ENCODE results near the gene ANKRD44.

ANKRD44 gene

DNA sequence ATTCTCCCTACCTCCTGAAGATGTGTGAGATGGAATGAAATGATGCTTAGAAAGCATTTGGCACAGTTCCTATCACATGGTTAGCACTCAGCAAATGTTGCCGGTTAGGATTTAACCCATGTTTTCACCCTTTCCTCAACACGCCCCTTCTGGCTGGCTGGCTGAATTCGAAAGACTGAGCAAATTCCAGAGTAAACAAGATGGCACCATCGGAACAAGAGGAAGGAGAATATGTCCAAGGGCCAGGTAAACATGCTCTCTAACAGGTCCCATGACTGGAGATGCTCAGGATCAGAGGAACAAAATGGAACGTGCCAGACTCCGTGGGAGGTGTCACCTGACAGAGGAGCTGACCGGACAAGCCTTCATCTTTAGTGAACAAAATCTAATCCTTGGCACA is 145.6 kb downstream of the ANKRD44 start:
- DNase-seq (ENCODE audit: extremely low read depth, low read depth), result no peak
- TF ChIP-seq, protein P1, sequence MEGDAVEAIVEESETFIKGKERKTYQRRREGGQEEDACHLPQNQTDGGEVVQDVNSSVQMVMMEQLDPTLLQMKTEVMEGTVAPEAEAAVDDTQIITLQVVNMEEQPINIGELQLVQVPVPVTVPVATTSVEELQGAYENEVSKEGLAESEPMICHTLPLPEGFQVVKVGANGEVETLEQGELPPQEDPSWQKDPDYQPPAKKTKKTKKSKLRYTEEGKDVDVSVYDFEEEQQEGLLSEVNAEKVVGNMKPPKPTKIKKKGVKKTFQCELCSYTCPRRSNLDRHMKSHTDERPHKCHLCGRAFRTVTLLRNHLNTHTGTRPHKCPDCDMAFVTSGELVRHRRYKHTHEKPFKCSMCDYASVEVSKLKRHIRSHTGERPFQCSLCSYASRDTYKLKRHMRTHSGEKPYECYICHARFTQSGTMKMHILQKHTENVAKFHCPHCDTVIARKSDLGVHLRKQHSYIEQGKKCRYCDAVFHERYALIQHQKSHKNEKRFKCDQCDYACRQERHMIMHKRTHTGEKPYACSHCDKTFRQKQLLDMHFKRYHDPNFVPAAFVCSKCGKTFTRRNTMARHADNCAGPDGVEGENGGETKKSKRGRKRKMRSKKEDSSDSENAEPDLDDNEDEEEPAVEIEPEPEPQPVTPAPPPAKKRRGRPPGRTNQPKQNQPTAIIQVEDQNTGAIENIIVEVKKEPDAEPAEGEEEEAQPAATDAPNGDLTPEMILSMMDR (IDR thresholded peaks at IDR 0.05; ENCODE audit: low read depth, low read length, missing control alignments), result no peak
- no peak overlapping the region for H3K4me3 ChIP-seq (replicated peaks; ENCODE audit: low read depth, low read length)

DNA sequence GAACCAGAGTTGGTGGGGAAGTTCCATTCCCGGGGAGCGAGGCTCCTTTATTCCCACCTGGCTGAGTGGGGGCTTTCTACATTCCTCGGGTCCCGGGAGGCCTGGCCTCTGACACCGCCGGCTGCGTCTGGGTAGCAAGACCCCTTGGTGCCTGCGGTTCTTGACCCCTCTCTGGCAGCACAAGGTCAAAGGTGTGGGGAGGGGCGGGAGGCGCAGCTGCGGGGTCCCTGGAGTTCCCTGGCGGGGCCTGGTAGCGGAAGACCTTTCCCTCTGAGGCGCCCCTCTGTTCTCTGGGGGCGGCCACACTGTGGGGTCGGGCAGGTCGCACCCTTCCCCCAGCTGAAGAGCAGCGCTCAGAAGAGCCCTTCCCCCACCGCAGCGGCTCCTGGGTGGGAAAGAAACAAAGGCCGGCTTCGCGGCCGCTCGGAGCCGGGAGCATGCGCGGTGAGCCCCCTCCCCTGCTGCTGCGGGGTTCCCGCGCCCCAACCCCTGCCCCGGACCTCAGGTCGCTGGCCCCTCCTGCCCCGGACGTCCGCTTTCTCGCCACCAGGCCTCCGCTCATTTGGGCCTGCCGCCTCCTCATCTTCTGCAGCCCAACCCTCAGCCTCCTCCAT is 146.3 kb downstream of the ANKRD44 start:
- TF ChIP-seq, protein P1 (IDR thresholded peaks at IDR 0.05; ENCODE audit: low read depth, low read length, missing control alignments), result no peak
- no peak overlapping the region for H3K4me3 ChIP-seq (replicated peaks; ENCODE audit: low read depth, low read length)
- DNase-seq (ENCODE audit: extremely low read depth, low read depth), result no peak

DNA sequence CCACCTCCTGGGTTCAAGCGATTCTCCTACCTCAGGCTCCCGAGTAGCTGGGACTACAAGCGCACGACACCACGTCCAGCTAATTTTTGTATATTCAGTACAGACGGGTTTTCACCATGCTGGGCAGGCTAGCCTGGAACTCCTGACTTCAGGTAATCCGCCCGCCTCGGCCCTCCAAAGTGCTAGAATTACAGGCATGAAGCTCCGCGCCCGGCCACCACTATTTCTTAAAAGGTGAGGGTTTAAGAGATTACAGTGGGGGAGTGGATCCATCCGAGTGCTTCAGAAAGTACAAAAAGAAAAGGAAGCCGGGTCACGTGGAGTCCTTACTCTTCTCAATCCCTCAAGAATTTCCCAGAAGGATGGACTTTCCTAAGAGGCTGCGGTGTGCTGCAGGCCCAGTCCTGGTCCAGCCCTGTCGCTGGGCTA is 146.9 kb downstream of the ANKRD44 start:
- no peak overlapping the region for H3K4me3 ChIP-seq (replicated peaks; ENCODE audit: low read depth, low read length)
- DNase-seq (ENCODE audit: extremely low read depth, low read depth), result no peak
- TF ChIP-seq, protein P1 (IDR thresholded peaks at IDR 0.05; ENCODE audit: low read depth, low read length, missing control alignments), result no peak

DNA sequence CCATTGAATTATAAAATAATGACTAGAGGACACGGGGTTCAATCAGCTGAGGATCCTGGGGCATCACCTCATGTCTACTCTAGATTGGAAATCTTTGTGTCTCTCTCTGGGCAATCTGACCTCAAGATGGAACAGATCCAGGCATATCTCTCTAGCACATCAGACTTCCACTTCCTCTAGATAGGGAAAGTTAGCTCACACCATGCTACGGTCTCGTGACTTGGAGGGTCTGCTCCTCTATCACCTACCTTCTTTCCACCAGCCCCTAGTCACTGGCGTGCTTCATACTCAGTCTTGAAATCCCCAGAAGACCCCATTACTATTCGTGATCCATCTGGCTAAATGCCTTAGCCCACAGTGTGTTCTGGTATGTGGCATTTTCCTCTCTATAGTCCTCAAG is 148.8 kb downstream of the ANKRD44 start:
- TF ChIP-seq, protein P1 (IDR thresholded peaks at IDR 0.05; ENCODE audit: low read depth, low read length, missing control alignments), result no peak
- no peak overlapping the region for H3K4me3 ChIP-seq (replicated peaks; ENCODE audit: low read depth, low read length)
- no peak for DNase-seq (ENCODE audit: extremely low read depth, low read depth)

DNA sequence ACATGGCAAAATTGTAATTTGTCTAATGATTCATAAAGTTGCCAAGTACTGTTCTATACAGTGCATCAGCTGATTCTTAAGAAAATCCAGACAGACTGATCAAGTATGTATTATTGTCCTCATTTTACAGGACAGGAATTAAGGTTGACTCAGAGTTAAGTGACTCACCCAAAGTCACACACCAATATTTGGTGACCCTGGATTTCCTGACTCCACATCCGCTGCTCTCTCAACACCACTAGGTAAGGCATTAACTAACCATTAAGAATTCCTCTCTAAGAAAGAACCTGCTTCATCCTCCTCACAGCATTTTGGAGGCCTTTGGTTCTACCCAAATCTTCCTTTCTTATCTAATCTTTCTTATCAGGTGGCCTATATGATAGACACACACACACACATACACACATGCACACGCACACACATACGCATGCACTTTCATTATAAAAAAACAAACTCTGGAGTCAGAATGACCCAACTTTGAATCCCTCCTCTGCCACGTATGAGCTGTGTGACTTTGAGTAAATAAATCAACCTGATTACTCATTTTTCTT is 150.8 kb downstream of the ANKRD44 start:
- H3K4me3 ChIP-seq (replicated peaks; ENCODE audit: low read depth, low read length), result no peak overlapping the region
- TF ChIP-seq, protein P1 (IDR thresholded peaks at IDR 0.05; ENCODE audit: low read depth, low read length, missing control alignments), result no peak
- peak; percentile 52 for DNase-seq (ENCODE audit: extremely low read depth, low read depth)

DNA sequence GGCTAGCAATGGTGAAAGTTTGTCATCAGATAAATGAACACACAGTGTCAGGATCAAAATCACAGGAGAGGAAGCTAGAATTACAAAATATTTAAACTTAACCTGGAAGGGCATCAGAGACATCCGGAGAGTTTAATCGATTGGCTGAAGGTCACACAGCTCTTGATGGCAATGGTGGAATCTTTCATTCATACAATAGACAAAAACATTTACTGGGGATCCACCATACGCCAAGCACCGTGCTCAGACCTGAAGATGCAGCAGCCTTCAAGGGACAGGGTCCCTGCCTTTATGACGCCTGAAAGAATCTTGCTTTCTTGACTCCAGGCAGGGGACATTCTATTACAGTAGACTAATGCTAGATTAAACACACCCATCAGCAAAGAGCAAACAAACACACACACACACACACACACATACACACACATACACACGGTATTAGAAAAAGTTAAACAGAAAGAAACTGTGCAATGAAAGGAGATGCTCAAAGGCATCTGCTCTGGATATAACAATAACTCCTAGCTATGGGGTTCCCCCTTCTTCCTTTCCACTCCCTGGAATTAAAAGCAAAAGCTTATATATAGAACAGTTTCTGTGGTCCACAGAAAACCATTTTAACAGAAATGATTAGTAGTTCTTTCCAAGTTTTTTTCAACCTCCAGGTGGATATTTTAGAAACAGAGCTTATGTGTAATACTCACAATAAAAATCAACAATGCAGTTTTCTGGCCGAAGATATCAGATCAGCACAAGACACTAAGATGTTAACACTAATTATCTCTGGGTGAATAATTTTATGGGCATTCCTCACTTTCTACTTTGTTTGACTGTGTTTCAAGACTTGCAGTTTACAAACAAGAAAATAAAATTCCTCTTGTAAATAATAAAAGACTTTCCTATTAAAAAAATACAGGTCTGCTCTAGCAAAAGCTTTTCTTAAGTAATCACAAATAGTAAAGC is 151.7 kb downstream of the ANKRD44 start:
- DNase-seq (ENCODE audit: extremely low read depth, low read depth), result no peak
- no peak overlapping the region for H3K4me3 ChIP-seq (replicated peaks; ENCODE audit: low read depth, low read length)

More for the DNA sequence above, 151.7 kb downstream of the ANKRD44 start:
- TF ChIP-seq, protein P1 (IDR thresholded peaks at IDR 0.05; ENCODE audit: low read depth, low read length, missing control alignments), result no peak

Measured in HFF-Myc (cell line).